K562 treated with DMSO at 1 percent for 24 hours (cell line): ENCODE measurements around the gene EPC2. TPM values are rescaled to one million over a fixed set of nuclear protein-coding genes. Genes with fewer than 3 reads are reported as not detected.

Experiments used
- total RNA-seq: library from RNA; unstranded; fragments of 300-600 nt; gene quantifications from 2 replicates; pipeline ENCODE4 v1.2.3, GENCODE V29; 2022; ENCODE audit warnings: low read depth; ENCODE audit not compliant: insufficient read depth

Gene EPC2, protein sequence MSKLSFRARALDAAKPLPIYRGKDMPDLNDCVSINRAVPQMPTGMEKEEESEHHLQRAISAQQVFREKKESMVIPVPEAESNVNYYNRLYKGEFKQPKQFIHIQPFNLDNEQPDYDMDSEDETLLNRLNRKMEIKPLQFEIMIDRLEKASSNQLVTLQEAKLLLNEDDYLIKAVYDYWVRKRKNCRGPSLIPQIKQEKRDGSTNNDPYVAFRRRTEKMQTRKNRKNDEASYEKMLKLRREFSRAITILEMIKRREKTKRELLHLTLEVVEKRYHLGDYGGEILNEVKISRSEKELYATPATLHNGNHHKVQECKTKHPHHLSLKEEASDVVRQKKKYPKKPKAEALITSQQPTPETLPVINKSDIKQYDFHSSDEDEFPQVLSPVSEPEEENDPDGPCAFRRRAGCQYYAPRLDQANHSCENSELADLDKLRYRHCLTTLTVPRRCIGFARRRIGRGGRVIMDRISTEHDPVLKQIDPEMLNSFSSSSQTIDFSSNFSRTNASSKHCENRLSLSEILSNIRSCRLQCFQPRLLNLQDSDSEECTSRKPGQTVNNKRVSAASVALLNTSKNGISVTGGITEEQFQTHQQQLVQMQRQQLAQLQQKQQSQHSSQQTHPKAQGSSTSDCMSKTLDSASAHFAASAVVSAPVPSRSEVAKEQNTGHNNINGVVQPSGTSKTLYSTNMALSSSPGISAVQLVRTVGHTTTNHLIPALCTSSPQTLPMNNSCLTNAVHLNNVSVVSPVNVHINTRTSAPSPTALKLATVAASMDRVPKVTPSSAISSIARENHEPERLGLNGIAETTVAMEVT
- 12.5 and 14.9 TPM in 2 replicates for total RNA-seq

DNA sequence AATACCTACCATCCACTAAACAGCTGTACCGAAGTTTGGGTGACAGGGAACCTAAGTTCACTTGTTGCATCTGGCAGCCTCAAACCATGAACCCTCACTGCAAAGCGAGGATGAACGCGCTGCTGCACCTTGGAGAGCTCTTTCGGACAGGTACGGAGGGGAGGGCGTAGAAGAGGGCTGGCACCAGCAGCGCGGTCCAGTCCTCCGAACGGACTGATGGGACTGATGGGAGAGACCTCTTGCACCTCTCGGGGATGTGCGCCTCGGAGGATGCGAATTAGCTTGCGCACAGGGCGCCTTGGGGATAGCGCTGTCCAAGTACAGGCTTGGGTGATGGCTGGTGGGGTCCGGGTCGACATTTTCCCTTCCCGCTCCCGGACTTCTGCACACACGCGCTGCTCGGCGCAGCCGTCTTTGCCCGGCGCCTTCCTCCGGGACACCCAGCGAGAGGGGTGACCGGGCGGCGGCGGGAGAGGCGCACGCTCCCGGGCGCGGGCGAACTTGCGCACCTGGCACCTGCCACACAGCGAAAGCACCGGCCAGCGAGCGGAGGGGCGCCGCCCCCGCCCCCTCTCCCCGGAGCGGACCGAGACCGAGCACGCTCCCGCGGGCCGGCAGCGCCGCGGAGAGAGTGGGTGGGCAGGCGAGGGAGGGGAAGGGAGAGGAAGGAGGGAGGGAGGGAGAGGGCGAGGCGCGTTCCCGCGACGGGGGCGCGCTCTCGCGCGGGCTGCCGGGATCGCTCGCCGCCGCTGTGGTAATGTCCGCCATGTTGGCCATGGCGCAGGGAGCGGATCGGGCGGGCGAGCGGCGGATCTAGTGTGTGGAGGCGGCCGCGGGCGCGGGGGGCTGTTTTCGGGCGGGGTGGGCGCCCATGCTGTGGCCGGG lies at the start of gene EPC2:
Gene EPC2 (plus strand): TSS at position 754 of the 885 bp plus-strand sequence. CDS start 267 bp downstream, outside the sequence.

Other genes with a start within 250 kb of the EPC2 start
- gene KIF5C, start 230.5 kb downstream of the EPC2 start, total RNA-seq = not detected in 2 replicates